Neural cell (in vitro differentiated cells): Measurements from ENCODE around the gene ZFP36L2. TPM values are rescaled to one million over a fixed set of nuclear protein-coding genes. Genes with fewer than 3 reads are reported as not detected.

Experiments
- H2AFZ ChIP-seq: fragments of 200-600, 300-800 bp; sonication (generic), shearing (Covaris generic); 2 replicates; pipeline ENCODE4 v1.6.0; 2014; ENCODE audit warnings: low read depth, mild to moderate bottlenecking, antibody characterized with exemption, low read length, moderate library complexity
- H3F3A ChIP-seq: fragments of 200-600 bp; shearing (Covaris generic); 2 replicates; pipeline ENCODE4 v1.6.1; 2016; ENCODE audit warnings: mild to moderate bottlenecking, moderate library complexity, mixed read lengths, antibody characterized with exemption, low read length; ENCODE audit not compliant: insufficient read depth, poor library complexity, severe bottlenecking
- H3K27ac ChIP-seq: fragments of 200-600, 300-800 bp; sonication (generic), shearing (Covaris generic); 2 replicates; pipeline ENCODE4 v1.5.1; 2014; ENCODE audit warnings: mild to moderate bottlenecking, low read length, moderate library complexity
- H3K27me3 ChIP-seq: fragments of 300-800, 200-600 bp; sonication (generic), shearing (Covaris generic); 2 replicates; pipeline ENCODE4 v1.6.0; 2014; ENCODE audit warnings: mild to moderate bottlenecking, low read depth, low read length, moderate library complexity; ENCODE audit not compliant: insufficient read depth
- H3K36me3 ChIP-seq: fragments of 300-800, 200-600 bp; sonication (generic), shearing (Covaris generic); 2 replicates; pipeline ENCODE4 v1.5.1; 2014; ENCODE audit warnings: mild to moderate bottlenecking, antibody characterized with exemption, low read length, moderate library complexity; ENCODE audit not compliant: insufficient read depth
- H3K4me2 ChIP-seq: fragments of 300-800, 200-600 bp; sonication (generic), shearing (Covaris generic); 2 replicates; pipeline ENCODE4 v1.6.0; 2014; ENCODE audit warnings: mild to moderate bottlenecking, low read length
- H3K4me3 ChIP-seq: fragments of 300-800, 200-600 bp; sonication (generic), shearing (Covaris generic); 2 replicates; pipeline ENCODE4 v1.5.1; 2014; ENCODE audit warnings: mild to moderate bottlenecking, low read length, moderate library complexity
- H3K79me2 ChIP-seq: fragments of 200-600 bp; shearing (Covaris generic); replicated peaks from 2 replicates; pipeline ENCODE4 v1.6.0; 2014; ENCODE audit warnings: mild to moderate bottlenecking, low read length, moderate library complexity; ENCODE audit not compliant: insufficient read depth
- H3K9ac ChIP-seq: fragments of 300-800, 200-600 bp; sonication (generic), shearing (Covaris generic); 2 replicates; pipeline ENCODE4 v1.6.1; 2016; ENCODE audit warnings: mild to moderate bottlenecking, low read length, mixed read lengths
- H3K9me2 ChIP-seq: fragments of 200-600 bp; shearing (Covaris generic); 2 replicates; pipeline ENCODE4 v1.6.1; 2016; ENCODE audit warnings: mild to moderate bottlenecking, low read length, mixed read lengths; ENCODE audit not compliant: insufficient read depth
- H3K9me3 ChIP-seq: fragments of 200-600, 300-800 bp; sonication (generic), shearing (Covaris generic); 2 replicates; pipeline ENCODE4 v1.6.1; 2016; ENCODE audit warnings: mild to moderate bottlenecking, mixed run types, low read length, moderate library complexity, mixed read lengths
- H4K20me1 ChIP-seq: fragments of 200-600 bp; shearing (Covaris generic); 2 replicates; pipeline ENCODE4 v1.6.1; 2016; ENCODE audit warnings: mild to moderate bottlenecking, mixed run types; ENCODE audit not compliant: insufficient read depth
- CTCF ChIP-seq: fragments of 450-650 bp; IDR thresholded peaks from 2 replicates; pipeline ENCODE4 v1.5.1; 2014; ENCODE audit warnings: antibody characterized with exemption, mild to moderate bottlenecking, moderate library complexity; ENCODE audit not compliant: poor library complexity, severe bottlenecking
- EP300 ChIP-seq: fragments of 450-650 bp; conservative IDR thresholded peaks from 2 replicates; pipeline ENCODE4 v1.6.1; 2014; ENCODE audit warnings: antibody characterized with exemption, mild to moderate bottlenecking, moderate library complexity; ENCODE audit not compliant: poor library complexity, severe bottlenecking
- EZH2 ChIP-seq: fragments of 200-600, 300-800 bp; shearing (Covaris generic), sonication (generic); IDR thresholded peaks from 2 replicates; pipeline ENCODE4 v1.6.1; 2014; ENCODE audit warnings: antibody characterized with exemption, low read length, borderline replicate concordance, mild to moderate bottlenecking; ENCODE audit not compliant: insufficient read depth, poor library complexity, severe bottlenecking
- MXI1 ChIP-seq: fragments of 450-650 bp; conservative IDR thresholded peaks from 2 replicates; pipeline ENCODE4 v1.6.1; 2014; ENCODE audit warnings: antibody characterized with exemption, mild to moderate bottlenecking; ENCODE audit not compliant: poor library complexity, severe bottlenecking
- POLR2AphosphoS5 ChIP-seq: IDR thresholded peaks from 2 replicates; pipeline ENCODE4 v1.6.1; 2012
- RAD21 ChIP-seq: fragments of 450-650 bp; conservative IDR thresholded peaks from 2 replicates; pipeline ENCODE4 v1.6.1; 2014; ENCODE audit warnings: antibody characterized with exemption, mild to moderate bottlenecking, moderate library complexity
- REST ChIP-seq: IDR thresholded peaks from 2 replicates; pipeline ENCODE4 v1.6.1; 2012; ENCODE audit warnings: borderline replicate concordance
- SMC3 ChIP-seq: fragments of 450-650 bp; conservative IDR thresholded peaks from 2 replicates; pipeline ENCODE4 v1.6.1; 2014; ENCODE audit warnings: antibody characterized with exemption, mild to moderate bottlenecking, moderate library complexity; ENCODE audit not compliant: poor library complexity
- TAF1 ChIP-seq: IDR thresholded peaks from 2 replicates; pipeline ENCODE4 v1.6.1; 2012; ENCODE audit warnings: low read depth
- polyA plus RNA-seq: library from polyadenylated mRNA; depleted of rRNA; stranded (reverse); fragments of >200 nt; gene quantifications from 2 replicates; pipeline ENCODE4 v1.2.3, GENCODE V29; 2014

Gene ZFP36L2
- polyA plus RNA-seq, 1 donor from 2014 or later, result 0.33 TPM

- TF ChIP-seq CTCF (no peak), REST (no peak), TAF1 (no peak), EZH2 (no peak), SMC3 (no peak), RAD21 (no peak), EP300 (no peak), POLR2AphosphoS5 (no peak), MXI1 (no peak)
- Histone ChIP-seq H3K4me3 (no peak overlapping the region), H3K9me3 (no peaks in the 10 kb centered on the region), H3F3A (no peaks in the 10 kb centered on the region), H3K9ac (no peak overlapping the region), H3K79me2 (no peaks in the 10 kb centered on the region), H3K9me2 (no peaks in the 10 kb centered on the region), H3K27me3 (no peaks in the 10 kb centered on the region), H3K4me2 (no peak overlapping the region), H2AFZ (no peak overlapping the region), H3K36me3 (no peaks in the 10 kb centered on the region), H3K27ac (no peak overlapping the region), H4K20me1 (no peaks in the 10 kb centered on the region)
Observed at GRCh38 chr2:43194121-43194869, 32.1 kb downstream of the ZFP36L2 start.

- Histone ChIP-seq H3K36me3 (no peaks in the 10 kb centered on the region), H3K9ac (no peak overlapping the region), H3K9me2 (no peaks in the 10 kb centered on the region), H3K27ac (no peak overlapping the region), H3K4me3 (no peak overlapping the region), H3F3A (no peaks in the 10 kb centered on the region), H4K20me1 (no peaks in the 10 kb centered on the region), H3K4me2 (no peak overlapping the region), H3K27me3 (no peaks in the 10 kb centered on the region), H3K9me3 (no peaks in the 10 kb centered on the region), H3K79me2 (no peaks in the 10 kb centered on the region), H2AFZ (no peak overlapping the region)
- TF ChIP-seq SMC3, result no peak
- TF ChIP-seq MXI1, result no peak
- TF ChIP-seq RAD21, result no peak
- no peak for TF ChIP-seq CTCF
- no peak for TF ChIP-seq TAF1
- TF ChIP-seq EP300, result no peak
- TF ChIP-seq EZH2, result no peak
- TF ChIP-seq POLR2AphosphoS5, result no peak
Observed at GRCh38 chr2:43193652-43194120, 32.7 kb downstream of the ZFP36L2 start.
